H1 (cell line): Measurements from ENCODE around the gene AGBL1. TPM values are rescaled to one million over a fixed set of nuclear protein-coding genes. Genes with fewer than 3 reads are reported as not detected.

ENCODE experiments used
- BCL11A ChIP-seq, 2 experiments: IDR thresholded peaks; one replicate each; pipeline ENCODE4 v1.6.1; 2011; ENCODE audit warnings: low read depth in 2 of 2, low read length in 2 of 2, mild to moderate bottlenecking in 2 of 2
- polyA plus RNA-seq, 7 experiments: library from polyadenylated mRNA; depleted of rRNA in 3 of 7; stranded (reverse) in 5 of 7; unstranded in 2 of 7; fragments of >200 nt in 5 of 7; fragments of 200-250 nt in 2 of 7; gene quantifications; 1 replicate in 5 of 7; 2 replicates in 1 of 7; 4 replicates in 1 of 7; pipeline versions ENCODE4 v1.2.1 to v1.2.3, GENCODE V29; 2011 to 2013; ENCODE audit warnings: missing spikeins in 2 of 7, mixed read lengths in 2 of 7
- total RNA-seq: library from RNA; stranded (reverse); fragmentation: NEBNext Ultra II Directional; extraction: Animal tissue kit (Norgen Biotek cat#: 25700); gene quantifications from 2 replicates; pipeline ENCODE4 v1.2.1, GENCODE V29; 2021

AGBL1 gene
- total and polyA plus RNA-seq, 2 of the 8 experiments (the other 6 are each of a cell fraction or from before 2014, with no cell fraction given) = not detected

- no peak for TF ChIP-seq BCL11A (IDR thresholded peaks at IDR 0.05; ENCODE audit: low read depth in 2 of 2, low read length in 2 of 2)
Measured at GRCh38 chr15:86802244-86802643, 722.6 kb downstream of the AGBL1 start (continued).
